Measurements from ENCODE around the gene AGAP1. TPM values are rescaled to one million over a fixed set of nuclear protein-coding genes. Genes with fewer than 3 reads are reported as not detected.

Gene AGAP1
- total and polyA plus RNA-seq, 2 donors (not counting 3 experiments of a cell fraction or from before 2014, with no cell fraction given): 10.2 to 20.9 TPM

GRCh38 chr2:235554385-235554784 is 60.5 kb downstream of the AGAP1 start:
- CTCF ChIA-PET: interaction anchor here (0.8 kb wide), 1 partner anchor 419 kb away, joined by 3 read pairs; no protein-coding TSS in a partner anchor
- intact Hi-C loops (cut with micrococcal nuclease): no loop called here
- Histone ChIP-seq H3K79me2 (ENCODE audit: control insufficient read depth, insufficient read depth, low read length) (no peaks in the 10 kb centered on the region), H3K27me3 (ENCODE audit: control insufficient read depth in 2 of 2, insufficient read depth in 2 of 2, low read length in 2 of 2) (no peaks in the 10 kb centered on the region), H4K20me1 (replicated peaks; ENCODE audit: control insufficient read depth, extremely low read depth, insufficient read depth, low read length) (peaks cover 7% of the 10 kb centered on the region), H3K36me3 (ENCODE audit: control insufficient read depth in 2 of 2, extremely low read depth in 1 of 2, insufficient read depth in 2 of 2, low read length in 2 of 2) (no peaks in the 10 kb centered on the region), H3K4me2 (ENCODE audit: insufficient read depth, low read length) (no peak overlapping the region), H3K4me3 (replicated peaks in 1 of 3; ENCODE audit: insufficient read depth in 1 of 3, low read depth in 1 of 3, low read length in 3 of 3) (no peak overlapping the region), H3K27ac (ENCODE audit: insufficient read depth, low read depth, low read length) (no peak overlapping the region), H3K9ac (replicated peaks; ENCODE audit: extremely low read depth, insufficient read depth, low read length) (no peak overlapping the region), H2AFZ (ENCODE audit: low read depth, low read length) (no peak overlapping the region), H3K9me1 (replicated peaks; ENCODE audit: control insufficient read depth, extremely low read depth, insufficient read depth, low read length) (no peaks in the 10 kb centered on the region), H3K9me3 (replicated peaks; ENCODE audit: control insufficient read depth, insufficient read depth, low read length) (no peaks in the 10 kb centered on the region), H3K4me1 (ENCODE audit: control insufficient read depth, extremely low read depth, insufficient read depth, low read length) (no peaks in the 10 kb centered on the region)
- DNase-seq (ENCODE audit: low read depth, low spot score): no peak
- POLR2A ChIA-PET: no interaction called here
- FAIRE-seq: no peak
- TF ChIP-seq JUN (IDR thresholded peaks at IDR 0.05; ENCODE audit: borderline replicate concordance, insufficient read depth, insufficient read length, low read depth) (no peak), MAX (IDR thresholded peaks at IDR 0.05; ENCODE audit: insufficient read depth, insufficient read length) (no peak), MYC (IDR thresholded peaks at IDR 0.05; ENCODE audit: low read depth, low read length) (no peak), EZH2 (IDR thresholded peaks at IDR 0.05; ENCODE audit: borderline replicate concordance, low read depth, low read length, severe bottlenecking) (no peak), GATA2 (IDR thresholded peaks at IDR 0.05; ENCODE audit: insufficient read depth, insufficient read length, low read depth, low read length) (no peak), POLR2AphosphoS5 (IDR thresholded peaks at IDR 0.05; ENCODE audit: insufficient read depth, low read depth, low read length) (no peak), POLR2A (IDR thresholded peaks at IDR 0.05; ENCODE audit: low read depth, low read length) (no peak), CTCF (IDR thresholded peaks at IDR 0.05; ENCODE audit: extremely low read depth in 1 of 2, insufficient read depth in 1 of 2, low read depth in 1 of 2, low read length in 2 of 2) (no peak), FOS (IDR thresholded peaks at IDR 0.05; ENCODE audit: borderline replicate concordance, insufficient read depth, low read length) (no peak)
- dilution Hi-C loops (cut with MboI; ENCODE audit: extremely low pct_ligation_motif_present, low sequenced_read_pairs): no loop called here
- no TSS peak for BruUV-seq (replicated peaks)

Data from endothelial cell of umbilical vein (primary cell).